Vagina (tissue), 2 donors: Measurements from ENCODE around the gene ZNF777. TPM values are rescaled to one million over a fixed set of nuclear protein-coding genes. Genes with fewer than 3 reads are reported as not detected.

Experiments used
- DNase-seq, 2 donors: peaks; one replicate each; pipeline ENCODE4 v3.0.0-alpha.2; 2017; ENCODE audit errors: extremely low spot score in 2 of 2
- H3K27ac ChIP-seq: fragments of 200-600 bp; sonication (generic); one replicate; pipeline ENCODE4 v1.5.1; 2019
- H3K27me3 ChIP-seq: fragments of 200-600 bp; sonication (generic); one replicate; pipeline ENCODE4 v1.5.1; 2019
- H3K36me3 ChIP-seq, 2 donors: fragments of 200-600 bp; sonication (generic); one replicate each; pipeline ENCODE4 v1.5.1; 2017 to 2019
- H3K4me1 ChIP-seq: fragments of 200-600 bp; sonication (generic); one replicate; pipeline ENCODE4 v1.5.1; 2019
- H3K4me3 ChIP-seq, 2 donors: fragments of 200-600 bp; sonication (generic); 1 replicate in 1 of 2; 2 replicates in 1 of 2; pipeline ENCODE4 v1.5.1; 2016 to 2019
- H3K9me3 ChIP-seq: fragments of 200-600 bp; sonication (generic); one replicate; pipeline ENCODE4 v1.5.1; 2019
- POLR2A ChIP-seq, 2 donors: fragments of 450-650 bp; IDR thresholded peaks; one replicate each; pipeline ENCODE4 v1.6.1; 2017; ENCODE audit warnings: antibody characterized with exemption in 2 of 2, mild to moderate bottlenecking in 2 of 2, moderate library complexity in 2 of 2
- POLR2AphosphoS5 ChIP-seq, 2 donors: sonication (generic); formaldehyde crosslinking; IDR thresholded peaks; one replicate each; pipeline ENCODE4 v1.9.0; 2017; ENCODE audit warnings: antibody characterized with exemption in 2 of 2, mild to moderate bottlenecking in 2 of 2, low read depth in 1 of 2; ENCODE audit not compliant: insufficient read depth in 1 of 2
- intact Hi-C: fragments of 100-400 bp; cut with DNase I; formaldehyde crosslinking; loops from one replicate; pipeline ENCODE4 v1.15.1; 2023
- total RNA-seq: library from RNA; depleted of rRNA; stranded (reverse); fragments of >200 nt; gene quantifications from one replicate; pipeline ENCODE4 v1.2.3, GENCODE V29; 2016
- TF ChIP-seq, protein P1 (sequence below), 3 experiments: fragments of 450-650 bp in 2 of 3; fragments of 200-600 bp in 1 of 3; sonication (generic) in 1 of 3; IDR thresholded peaks; one replicate each; pipeline ENCODE4 v1.5.1; 2017 to 2019; ENCODE audit warnings: antibody characterized with exemption in 3 of 3, mild to moderate bottlenecking in 2 of 3, moderate library complexity in 2 of 3

The ZNF777 gene
- total RNA-seq, 1 donor from 2014 or later: 13.5 TPM

GRCh38 chr7:149490083-149490760, 29.4 kb upstream of the ZNF777 start:
- Histone ChIP-seq H3K36me3 (peaks cover 6 to 62% of the 10 kb centered on the region in 2 donors), H3K4me3 (no peak overlapping the region), H3K27me3 (no peaks in the 10 kb centered on the region), H3K4me1 (peaks cover 2% of the 10 kb centered on the region), H3K27ac (no peak overlapping the region), H3K9me3 (no peaks in the 10 kb centered on the region)
- no peak for DNase-seq
- TF ChIP-seq POLR2A (IDR thresholded peaks at IDR 0.05) (no peak), POLR2AphosphoS5 (IDR thresholded peaks at IDR 0.05; ENCODE audit: insufficient read depth in 1 of 2, low read depth in 1 of 2) (no peak)
- TF ChIP-seq, protein P1, sequence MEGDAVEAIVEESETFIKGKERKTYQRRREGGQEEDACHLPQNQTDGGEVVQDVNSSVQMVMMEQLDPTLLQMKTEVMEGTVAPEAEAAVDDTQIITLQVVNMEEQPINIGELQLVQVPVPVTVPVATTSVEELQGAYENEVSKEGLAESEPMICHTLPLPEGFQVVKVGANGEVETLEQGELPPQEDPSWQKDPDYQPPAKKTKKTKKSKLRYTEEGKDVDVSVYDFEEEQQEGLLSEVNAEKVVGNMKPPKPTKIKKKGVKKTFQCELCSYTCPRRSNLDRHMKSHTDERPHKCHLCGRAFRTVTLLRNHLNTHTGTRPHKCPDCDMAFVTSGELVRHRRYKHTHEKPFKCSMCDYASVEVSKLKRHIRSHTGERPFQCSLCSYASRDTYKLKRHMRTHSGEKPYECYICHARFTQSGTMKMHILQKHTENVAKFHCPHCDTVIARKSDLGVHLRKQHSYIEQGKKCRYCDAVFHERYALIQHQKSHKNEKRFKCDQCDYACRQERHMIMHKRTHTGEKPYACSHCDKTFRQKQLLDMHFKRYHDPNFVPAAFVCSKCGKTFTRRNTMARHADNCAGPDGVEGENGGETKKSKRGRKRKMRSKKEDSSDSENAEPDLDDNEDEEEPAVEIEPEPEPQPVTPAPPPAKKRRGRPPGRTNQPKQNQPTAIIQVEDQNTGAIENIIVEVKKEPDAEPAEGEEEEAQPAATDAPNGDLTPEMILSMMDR (IDR thresholded peaks at IDR 0.05): no peak
- intact Hi-C loops: no loop called here

- H3K27ac ChIP-seq: no peak overlapping the region
These were observed 28.6 kb upstream of the ZNF777 start for GRCh38 chr7:149489391-149490024.

DNA sequence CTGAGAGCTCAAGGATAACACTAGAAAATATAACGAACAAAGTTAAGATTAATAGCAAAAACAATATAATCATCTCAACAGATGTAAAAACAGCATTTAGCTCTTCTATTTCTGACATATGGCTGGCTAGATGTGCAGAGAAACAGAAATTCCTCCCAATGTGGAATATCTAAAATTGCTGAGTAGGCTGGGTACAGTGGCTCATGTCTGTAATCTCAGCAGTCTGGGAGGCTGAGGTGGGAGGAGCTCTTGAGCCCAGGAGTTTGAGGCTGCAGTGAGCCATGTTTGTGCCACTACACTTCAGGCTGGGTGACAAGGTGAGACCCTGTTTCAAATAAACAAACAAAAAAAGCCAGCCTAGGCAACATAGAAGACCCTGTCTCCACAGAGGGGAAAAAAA, 18.7 kb upstream of the ZNF777 start:
- no peaks in the 10 kb centered on the region for H3K4me1 ChIP-seq
- DNase-seq: no peak
- H3K36me3 ChIP-seq: peaks cover 0 to 25% of the 10 kb centered on the region in 2 donors
- no peaks in the 10 kb centered on the region for H3K9me3 ChIP-seq
- no peaks in the 10 kb centered on the region for H3K27me3 ChIP-seq
- no peak for TF ChIP-seq POLR2A (IDR thresholded peaks at IDR 0.05)
- no peak for TF ChIP-seq POLR2AphosphoS5 (IDR thresholded peaks at IDR 0.05; ENCODE audit: insufficient read depth in 1 of 2, low read depth in 1 of 2)
- TF ChIP-seq, protein P1 (IDR thresholded peaks at IDR 0.05): no peak
- H3K4me3 ChIP-seq: no peak overlapping the region
- intact Hi-C loops: no loop called here
- no peak overlapping the region for H3K27ac ChIP-seq

More at GRCh38 chr7:149489391-149490024, 28.6 kb upstream of the ZNF777 start:
- no peaks in the 10 kb centered on the region for H3K27me3 ChIP-seq
- no peak for DNase-seq
- intact Hi-C loops: no loop called here
- H3K9me3 ChIP-seq: no peaks in the 10 kb centered on the region
- TF ChIP-seq POLR2A (IDR thresholded peaks at IDR 0.05) (no peak), POLR2AphosphoS5 (IDR thresholded peaks at IDR 0.05; ENCODE audit: insufficient read depth in 1 of 2, low read depth in 1 of 2) (no peak)
- TF ChIP-seq, protein P1 (IDR thresholded peaks at IDR 0.05): no peak
- H3K4me3 ChIP-seq: no peak overlapping the region
- peaks cover 6 to 62% of the 10 kb centered on the region in 2 donors for H3K36me3 ChIP-seq
- H3K4me1 ChIP-seq: no peaks in the 10 kb centered on the region

GRCh38 chr7:149478754-149479153, 17.9 kb upstream of the ZNF777 start:
- Histone ChIP-seq H3K27me3 (no peaks in the 10 kb centered on the region), H3K4me3 (no peak overlapping the region), H3K4me1 (no peaks in the 10 kb centered on the region), H3K27ac (no peak overlapping the region), H3K9me3 (no peaks in the 10 kb centered on the region), H3K36me3 (peaks cover 0 to 33% of the 10 kb centered on the region in 2 donors)
- no peak for DNase-seq
- intact Hi-C loops: no loop called here
- no peak for TF ChIP-seq POLR2AphosphoS5 (IDR thresholded peaks at IDR 0.05; ENCODE audit: insufficient read depth in 1 of 2, low read depth in 1 of 2)
- TF ChIP-seq POLR2A (IDR thresholded peaks at IDR 0.05): no peak
- TF ChIP-seq, protein P1 (IDR thresholded peaks at IDR 0.05): no peak
